B cell (primary cell): ENCODE measurements around the gene CAMK4. TPM values are rescaled to one million over a fixed set of nuclear protein-coding genes. Genes with fewer than 3 reads are reported as not detected.

ENCODE experiments used
- ATAC-seq: fragments of 200-7000 bp; cut with Tn5 transposase; one replicate; pipeline ENCODE4 v1.10.0; 2021; ENCODE audit warnings: low read depth, mild to moderate bottlenecking, moderate number of reproducible peaks, moderate library complexity
- CTCF ChIA-PET: fragments of 350-600 bp; sonication (Branson Sonifier 250); formaldehyde crosslinking; loops from one replicate; lab custom pipeline; 2021; ENCODE audit warnings: antibody characterized with exemption, inconsistent platforms; lab: Charles Lee
- POLR2A ChIA-PET: fragments of 350-600 bp; sonication (Branson Sonifier 250); formaldehyde crosslinking; loops from one replicate; lab custom pipeline; 2021; ENCODE audit warnings: antibody characterized with exemption; lab: Charles Lee
- DNase-seq: peaks from one replicate; pipeline ENCODE4 v3.0.0; 2013
- H2AFZ ChIP-seq: 2 replicates; pipeline ENCODE4 v1.6.1; 2012; ENCODE audit warnings: mild to moderate bottlenecking, low read depth, low read length; ENCODE audit not compliant: insufficient read depth, poor library complexity, severe bottlenecking
- H3K27ac ChIP-seq, 2 donors: 1 replicate in 1 of 2; 2 replicates in 1 of 2; pipeline ENCODE4 v1.5.1; 2012 to 2013; ENCODE audit warnings: low read length in 2 of 2, mild to moderate bottlenecking in 2 of 2, moderate library complexity in 1 of 2
- H3K27me3 ChIP-seq, 4 experiments: fragments of 200-600 bp in 1 of 4; sonication (generic) in 1 of 4; replicated peaks in 1 of 4; 1 replicate in 2 of 4; 2 replicates in 2 of 4; pipeline versions ENCODE4 v1.6.1 to v1.7.0; 2013 to 2016; ENCODE audit warnings: low read length in 3 of 4, mild to moderate bottlenecking in 2 of 4, mixed read lengths in 1 of 4, moderate library complexity in 1 of 4; ENCODE audit not compliant: insufficient read depth in 4 of 4, control insufficient read depth in 3 of 4; ENCODE audit errors: control extremely low read depth in 1 of 4
- H3K36me3 ChIP-seq, 2 experiments: replicated peaks in 1 of 2; 1 replicate in 1 of 2; 2 replicates in 1 of 2; pipeline versions ENCODE4 v1.6.1 to v1.7.1; 2013; ENCODE audit warnings: low read length in 1 of 2; ENCODE audit not compliant: insufficient read depth in 2 of 2, control insufficient read depth in 1 of 2; ENCODE audit errors: control extremely low read depth in 1 of 2, extremely low read depth in 1 of 2
- H3K4me1 ChIP-seq, 2 donors: fragments of 200-600 bp in 1 of 2; sonication (generic) in 1 of 2; 1 replicate in 1 of 2; 2 replicates in 1 of 2; pipeline versions ENCODE4 v1.5.1 to v1.6.1; 2013 to 2017; ENCODE audit warnings: low read length in 2 of 2; ENCODE audit not compliant: control insufficient read depth in 2 of 2, insufficient read depth in 2 of 2
- H3K4me2 ChIP-seq: replicated peaks from 2 replicates; pipeline ENCODE3; 2012; ENCODE audit warnings: mild to moderate bottlenecking, low read depth, low read length; ENCODE audit not compliant: poor library complexity, severe bottlenecking
- H3K4me3 ChIP-seq, 5 experiments: fragments of 200-600 bp in 1 of 5; sonication (generic) in 1 of 5; 1 replicate in 3 of 5; 2 replicates in 2 of 5; pipeline versions ENCODE4 v1.5.1 to v1.7.0; 2011 to 2016; ENCODE audit warnings: low read length in 4 of 5, mild to moderate bottlenecking in 4 of 5, low read depth in 2 of 5, control low read depth in 1 of 5, moderate library complexity in 1 of 5; ENCODE audit not compliant: insufficient read depth in 1 of 5; ENCODE audit errors: control extremely low read depth in 1 of 5, extremely low read depth in 1 of 5
- H3K79me2 ChIP-seq: fragments of 200-600 bp; sonication (generic); one replicate; pipeline ENCODE4 v1.6.0; 2016; ENCODE audit warnings: low read length; ENCODE audit not compliant: control insufficient read depth, insufficient read depth
- H3K9ac ChIP-seq: fragments of 200-600 bp; sonication (generic); 2 replicates; pipeline ENCODE4 v1.6.1; 2017; ENCODE audit warnings: mild to moderate bottlenecking, low read length, moderate library complexity
- H3K9me3 ChIP-seq, 3 donors: one replicate each; pipeline versions ENCODE4 v1.6.1 to v1.7.1; 2013; ENCODE audit warnings: low read length in 2 of 3; ENCODE audit not compliant: control insufficient read depth in 2 of 3, insufficient read depth in 1 of 3; ENCODE audit errors: control extremely low read depth in 1 of 3
- H4K20me1 ChIP-seq: 2 replicates; pipeline ENCODE4 v1.6.0; 2012; ENCODE audit warnings: mild to moderate bottlenecking, low read length; ENCODE audit not compliant: insufficient read depth, control insufficient read depth, poor library complexity, severe bottlenecking
- H3K27ac Mint-ChIP-seq: one replicate; pipeline ENCODE4 v1.8.0; 2021; ENCODE audit warnings: mixed read lengths
- H3K27me3 Mint-ChIP-seq: one replicate; pipeline ENCODE4 v1.8.0; 2021; ENCODE audit warnings: mixed read lengths
- H3K4me1 Mint-ChIP-seq: one replicate; pipeline ENCODE4 v1.8.0; 2021; ENCODE audit warnings: mixed read lengths
- H3K4me3 Mint-ChIP-seq: one replicate; pipeline ENCODE4 v1.8.0; 2021; ENCODE audit warnings: mixed read lengths
- H3K9me3 Mint-ChIP-seq: one replicate; pipeline ENCODE4 v1.8.0; 2022; ENCODE audit warnings: mixed read lengths; ENCODE audit not compliant: insufficient read depth
- CTCF ChIP-seq: fragments of 200-600 bp; IDR thresholded peaks from one replicate; pipeline ENCODE4 v1.8.0; 2022; ENCODE audit warnings: antibody characterized with exemption, mild to moderate bottlenecking
- EZH2 ChIP-seq: IDR thresholded peaks from 2 replicates; pipeline ENCODE4 v1.6.1; 2012; ENCODE audit warnings: borderline replicate concordance, low read depth, mild to moderate bottlenecking, moderate library complexity, low read length; ENCODE audit not compliant: insufficient read depth, poor library complexity, severe bottlenecking
- WGBS: methylation state at CpG from one replicate; pipeline ENCODE4 v1.1.5; 2013; ENCODE audit warnings: missing lambda C conversion rate; ENCODE audit not compliant: insufficient coverage; 5-methylcytosine and 5-hydroxymethylcytosine counted together
- intact Hi-C: fragments of 100-400 bp; cut with micrococcal nuclease; formaldehyde crosslinking; loops from one replicate; pipeline ENCODE4 v1.10.0; 2022
- polyA plus RNA-seq: library from polyadenylated mRNA; depleted of rRNA; stranded (reverse); fragments of >200 nt; gene quantifications from 2 replicates; pipeline ENCODE4 v1.2.3, GENCODE V29; 2012
- total RNA-seq, 2 donors: library from RNA; stranded (reverse); fragments of 120-200 nt in 1 of 2; gene quantifications; 1 replicate in 1 of 2; 2 replicates in 1 of 2; pipeline versions ENCODE4 v1.2.3 to v1.2.4, GENCODE V29; 2013 to 2022

CAMK4 gene
- total and polyA plus RNA-seq, 2 donors (not counting 1 experiment from before 2014, with no cell fraction given) = 0.78 to 4.8 TPM

GRCh38 chr5:111447822-111448221 is 223.6 kb downstream of the CAMK4 start:
- TF ChIP-seq CTCF (no peak), EZH2 (no peak)
- H2AFZ ChIP-seq = no peak overlapping the region
- H3K9me3 ChIP-seq = peaks cover 0 to 2% (median 0%) of the 10 kb centered on the region in 3 donors
- ChIA-PET POLR2A (no interaction called here), CTCF (no interaction called here)
- H3K4me3 ChIP-seq = no peak overlapping the region
- no peak overlapping the region for H3K4me2 ChIP-seq
- no peaks in the 10 kb centered on the region for H3K9me3 Mint-ChIP-seq
- DNase-seq = no peak
- intact Hi-C loops = no loop called here
- WGBS = no CpG with 5 or more reads among the region's 2 CpGs
- no peak for ATAC-seq
- H3K9ac ChIP-seq = no peak overlapping the region
- no peaks in the 10 kb centered on the region for H3K4me1 Mint-ChIP-seq
- no peaks in the 10 kb centered on the region for H3K27me3 ChIP-seq
- no peaks in the 10 kb centered on the region for H3K79me2 ChIP-seq
- no peaks in the 10 kb centered on the region for H4K20me1 ChIP-seq
- H3K36me3 ChIP-seq = no peaks in the 10 kb centered on the region
- H3K27ac ChIP-seq = no peak overlapping the region
- no peak overlapping the region for H3K27ac Mint-ChIP-seq
- H3K27me3 Mint-ChIP-seq = no peaks in the 10 kb centered on the region
- H3K4me3 Mint-ChIP-seq = no peak overlapping the region
- no peaks in the 10 kb centered on the region for H3K4me1 ChIP-seq

- H3K4me1 Mint-ChIP-seq = no peaks in the 10 kb centered on the region
- DNase-seq (no peak), ATAC-seq (no peak)
- Histone ChIP-seq H4K20me1 (no peaks in the 10 kb centered on the region), H3K4me2 (no peak overlapping the region), H3K4me1 (no peaks in the 10 kb centered on the region), H3K36me3 (no peaks in the 10 kb centered on the region), H3K9me3 (no peaks in the 10 kb centered on the region), H2AFZ (no peak overlapping the region), H3K4me3 (no peak overlapping the region), H3K27me3 (no peaks in the 10 kb centered on the region), H3K27ac (no peak overlapping the region), H3K79me2 (no peaks in the 10 kb centered on the region), H3K9ac (no peak overlapping the region)
- no peaks in the 10 kb centered on the region for H3K9me3 Mint-ChIP-seq
- H3K4me3 Mint-ChIP-seq = no peak overlapping the region
- WGBS = no CpG with 5 or more reads among the region's 1 CpG
- ChIA-PET CTCF (no interaction called here), POLR2A (no interaction called here)
- H3K27ac Mint-ChIP-seq = no peak overlapping the region
- TF ChIP-seq EZH2 = no peak
- no peak for TF ChIP-seq CTCF
- H3K27me3 Mint-ChIP-seq = no peaks in the 10 kb centered on the region
- intact Hi-C loops = no loop called here
Observed at GRCh38 chr5:111453295-111453694, 229.1 kb downstream of the CAMK4 start.
